ENCODE measurements around the gene OR4D10. TPM values are rescaled to one million over a fixed set of nuclear protein-coding genes. Genes with fewer than 3 reads are reported as not detected.

Gene OR4D10
- total RNA-seq, 1 experiment from 2014 or later: not detected

DNA sequence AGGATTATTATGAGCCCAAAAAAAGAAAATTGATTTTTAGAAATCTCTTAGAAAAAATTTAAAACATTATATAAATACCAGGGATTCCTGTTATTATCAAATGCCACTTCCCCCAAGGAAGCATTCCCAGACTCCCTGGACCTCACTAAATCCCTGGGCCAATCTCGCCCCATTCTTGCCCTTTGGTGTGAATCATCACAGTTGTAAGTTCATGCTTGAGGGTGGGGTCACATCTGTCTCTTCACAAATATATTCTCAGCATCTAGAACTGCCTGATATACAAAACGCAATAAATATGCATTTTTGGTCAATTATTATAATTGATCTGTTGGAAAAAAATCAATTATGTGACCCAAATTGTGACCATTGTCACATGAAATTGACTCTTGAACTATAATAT lies 24.6 kb upstream of the OR4D10 start:
- Histone ChIP-seq H3K9me3 (ENCODE audit: low read length) (no peaks in the 10 kb centered on the region), H3K9ac (ENCODE audit: low read length) (no peak overlapping the region), H3K4me3 (ENCODE audit: low read length) (no peak overlapping the region), H4K20me1 (ENCODE audit: low read length) (no peaks in the 10 kb centered on the region), H3K4me1 (ENCODE audit: insufficient read depth, low read length) (no peaks in the 10 kb centered on the region), H3F3A (ENCODE audit: low read length, unreplicated experiment) (no peaks in the 10 kb centered on the region), H3K4me2 (ENCODE audit: low read length) (no peak overlapping the region), H3K36me3 (ENCODE audit: low read depth, low read length) (no peaks in the 10 kb centered on the region), H3K27ac (ENCODE audit: low read length) (no peak overlapping the region), H3K9me2 (replicated peaks; ENCODE audit: low read length) (no peaks in the 10 kb centered on the region), H3K27me3 (ENCODE audit: low read length) (peaks cover 48% of the 10 kb centered on the region), H3K79me2 (ENCODE audit: low read length) (no peaks in the 10 kb centered on the region), H2AFZ (ENCODE audit: low read length) (no peak overlapping the region)
- TF ChIP-seq EZH2 (IDR thresholded peaks at IDR 0.05; ENCODE audit: low read length, unreplicated experiment): no peak
- TF ChIP-seq, protein P1, sequence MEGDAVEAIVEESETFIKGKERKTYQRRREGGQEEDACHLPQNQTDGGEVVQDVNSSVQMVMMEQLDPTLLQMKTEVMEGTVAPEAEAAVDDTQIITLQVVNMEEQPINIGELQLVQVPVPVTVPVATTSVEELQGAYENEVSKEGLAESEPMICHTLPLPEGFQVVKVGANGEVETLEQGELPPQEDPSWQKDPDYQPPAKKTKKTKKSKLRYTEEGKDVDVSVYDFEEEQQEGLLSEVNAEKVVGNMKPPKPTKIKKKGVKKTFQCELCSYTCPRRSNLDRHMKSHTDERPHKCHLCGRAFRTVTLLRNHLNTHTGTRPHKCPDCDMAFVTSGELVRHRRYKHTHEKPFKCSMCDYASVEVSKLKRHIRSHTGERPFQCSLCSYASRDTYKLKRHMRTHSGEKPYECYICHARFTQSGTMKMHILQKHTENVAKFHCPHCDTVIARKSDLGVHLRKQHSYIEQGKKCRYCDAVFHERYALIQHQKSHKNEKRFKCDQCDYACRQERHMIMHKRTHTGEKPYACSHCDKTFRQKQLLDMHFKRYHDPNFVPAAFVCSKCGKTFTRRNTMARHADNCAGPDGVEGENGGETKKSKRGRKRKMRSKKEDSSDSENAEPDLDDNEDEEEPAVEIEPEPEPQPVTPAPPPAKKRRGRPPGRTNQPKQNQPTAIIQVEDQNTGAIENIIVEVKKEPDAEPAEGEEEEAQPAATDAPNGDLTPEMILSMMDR (conservative IDR thresholded peaks at IDR 0.05; ENCODE audit: low read depth, low read length): no peak
- TF ChIP-seq EZH2phosphoT487 (IDR thresholded peaks at IDR 0.05; ENCODE audit: borderline replicate concordance, low read length): no peak
- CTCF ChIA-PET: no interaction called here
- no peak for ATAC-seq
- POLR2A ChIA-PET (ENCODE audit: unreplicated experiment): no interaction called here
- BruUV-seq (replicated peaks): no TSS peak
- intact Hi-C loops (cut with micrococcal nuclease): no loop called here
- DNase-seq: no peak

DNA sequence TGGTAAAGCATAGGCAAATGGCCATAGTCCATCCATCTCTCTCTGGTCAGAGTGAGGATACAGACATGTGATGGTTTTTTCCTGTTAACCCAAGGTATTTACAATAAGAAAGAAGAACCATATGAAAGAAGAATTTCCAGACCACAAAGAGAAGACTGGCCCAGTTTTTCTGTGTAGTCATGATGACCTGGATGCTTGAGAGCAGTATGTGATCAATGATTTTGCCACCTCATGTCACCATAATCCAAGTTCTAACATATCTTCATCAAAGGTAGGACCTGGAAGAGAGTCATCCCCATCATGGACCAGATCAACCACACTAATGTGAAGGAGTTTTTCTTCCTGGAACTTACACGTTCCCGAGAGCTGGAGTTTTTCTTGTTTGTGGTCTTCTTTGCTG lies 16.5 kb upstream of the OR4D10 start, which contains the start of gene OR4D6:
Gene OR4D6 (plus strand): TSS at position 301 of the 400 bp plus-strand sequence. CDS start 0 bp downstream, at position 301.
- H2AFZ ChIP-seq (ENCODE audit: low read length): no peak within 1 kb of the TSS
- no TSS peak for BruUV-seq (replicated peaks)
- no peaks in the 10 kb centered on the region for H3K4me1 ChIP-seq (ENCODE audit: insufficient read depth, low read length)
- intact Hi-C loops (cut with micrococcal nuclease): no loop called here
- ChIA-PET POLR2A (ENCODE audit: unreplicated experiment) (no interaction called here), CTCF (no interaction called here)
- no peak within 1 kb of the TSS for H3K9ac ChIP-seq (ENCODE audit: low read length)
- no peaks in the 10 kb centered on the region for H4K20me1 ChIP-seq (ENCODE audit: low read length)
- no peak within 1 kb of the TSS for H3K27ac ChIP-seq (ENCODE audit: low read length)
- H3K4me3 ChIP-seq (ENCODE audit: low read length): no peak within 1 kb of the TSS
- ATAC-seq (no peak), DNase-seq (no peak)
- no peaks in the 10 kb centered on the region for H3K79me2 ChIP-seq (ENCODE audit: low read length)
- peaks cover 65% of the 10 kb centered on the region for H3K27me3 ChIP-seq (ENCODE audit: low read length)
- TF ChIP-seq EZH2phosphoT487 (IDR thresholded peaks at IDR 0.05; ENCODE audit: borderline replicate concordance, low read length) (no peak), EZH2 (IDR thresholded peaks at IDR 0.05; ENCODE audit: low read length, unreplicated experiment) (no peak)
- TF ChIP-seq, protein P1 (conservative IDR thresholded peaks at IDR 0.05; ENCODE audit: low read depth, low read length): no peak
- H3F3A ChIP-seq (ENCODE audit: low read length, unreplicated experiment): no peaks in the 10 kb centered on the region
- no peak within 1 kb of the TSS for H3K4me2 ChIP-seq (ENCODE audit: low read length)
- H3K36me3 ChIP-seq (ENCODE audit: low read depth, low read length): no peaks in the 10 kb centered on the region
- no peaks in the 10 kb centered on the region for H3K9me3 ChIP-seq (ENCODE audit: low read length)
- H3K9me2 ChIP-seq (replicated peaks; ENCODE audit: low read length): no peaks in the 10 kb centered on the region

DNA sequence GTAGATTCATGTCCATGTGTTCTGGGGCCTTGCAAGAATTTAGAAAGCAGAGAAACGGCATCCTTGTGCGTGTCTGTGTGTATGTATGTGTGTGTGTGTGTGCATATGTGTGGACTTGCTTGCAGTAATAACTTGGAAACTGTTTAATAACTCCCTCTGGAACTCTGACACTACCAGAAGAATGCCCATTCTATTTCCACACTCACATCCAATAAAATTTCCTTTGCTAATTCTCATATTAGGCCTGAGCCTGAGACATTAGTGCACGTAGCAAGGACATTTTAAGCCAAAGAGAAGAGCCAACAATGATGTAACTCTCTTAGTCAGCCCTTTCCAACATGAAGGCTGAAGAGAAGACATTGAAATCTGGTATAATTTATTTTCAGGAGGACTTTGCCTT lies 13.2 kb upstream of the OR4D10 start:
- CTCF ChIA-PET: no interaction called here
- Histone ChIP-seq H3K4me2 (ENCODE audit: low read length) (no peak overlapping the region), H3K9me3 (ENCODE audit: low read length) (no peaks in the 10 kb centered on the region), H2AFZ (ENCODE audit: low read length) (no peak overlapping the region), H3K27me3 (ENCODE audit: low read length) (peaks cover 53% of the 10 kb centered on the region), H3K27ac (ENCODE audit: low read length) (no peak overlapping the region), H4K20me1 (ENCODE audit: low read length) (no peaks in the 10 kb centered on the region), H3F3A (ENCODE audit: low read length, unreplicated experiment) (no peaks in the 10 kb centered on the region), H3K9ac (ENCODE audit: low read length) (no peak overlapping the region), H3K4me1 (ENCODE audit: insufficient read depth, low read length) (no peaks in the 10 kb centered on the region), H3K4me3 (ENCODE audit: low read length) (no peak overlapping the region), H3K36me3 (ENCODE audit: low read depth, low read length) (no peaks in the 10 kb centered on the region), H3K79me2 (ENCODE audit: low read length) (no peaks in the 10 kb centered on the region), H3K9me2 (replicated peaks; ENCODE audit: low read length) (no peaks in the 10 kb centered on the region)
- ATAC-seq (no peak), DNase-seq (no peak)
- intact Hi-C loops (cut with micrococcal nuclease): no loop called here
- TF ChIP-seq EZH2 (IDR thresholded peaks at IDR 0.05; ENCODE audit: low read length, unreplicated experiment): no peak
- TF ChIP-seq, protein P1 (conservative IDR thresholded peaks at IDR 0.05; ENCODE audit: low read depth, low read length): no peak
- TF ChIP-seq EZH2phosphoT487 (IDR thresholded peaks at IDR 0.05; ENCODE audit: borderline replicate concordance, low read length): no peak
- POLR2A ChIA-PET (ENCODE audit: unreplicated experiment): no interaction called here
- BruUV-seq (replicated peaks): no TSS peak

Measured in PC-3 (cell line).